NCI-H1105 (cell line): ENCODE data around the gene SMARCC2.
"Not testable (repeated sequence)": the region's sequence is repeated elsewhere in the genome, so short reads cannot be mapped to it uniquely, and the experiment has no call there.

Experiments used
- DNase-seq: peaks from one replicate; lab custom pipeline; 2025; lab: John Stamatoyannopoulos, UW

SMARCC2 gene

GRCh38 chr12:56163533-56164344 is 25.5 kb downstream of the SMARCC2 start:
- no peak for DNase-seq

GRCh38 chr12:56162468-56163290 is 26.6 kb downstream of the SMARCC2 start:
- DNase-seq = no peak

- no peak for DNase-seq
Observed at GRCh38 chr12:56161690-56162351, 27.5 kb downstream of the SMARCC2 start.

- no peak for DNase-seq
Observed at GRCh38 chr12:56160894-56161689, 28.2 kb downstream of the SMARCC2 start.

GRCh38 chr12:56160193-56160763 is 29.0 kb downstream of the SMARCC2 start:
- no peak for DNase-seq

- DNase-seq = no peak
Observed at GRCh38 chr12:56159482-56160192, 29.6 kb downstream of the SMARCC2 start.

GRCh38 chr12:56158926-56159461 is 30.3 kb downstream of the SMARCC2 start:
- peak; percentile 25 for DNase-seq

GRCh38 chr12:56158029-56158925 is 31.0 kb downstream of the SMARCC2 start, which contains the start of gene MYL6:
Gene MYL6 (plus strand): TSS chr12:56158359. CDS start chr12:56158402, 43 bp downstream.
- DNase-seq = peak; percentile 90

- DNase-seq = peak; percentile 64
Observed at GRCh38 chr12:56157201-56158028, 31.9 kb downstream of the SMARCC2 start.

GRCh38 chr12:56156464-56157200 is 32.7 kb downstream of the SMARCC2 start:
- DNase-seq = not testable (repeated sequence)

- DNase-seq = no peak
Observed at GRCh38 chr12:56155256-56155845, 33.9 kb downstream of the SMARCC2 start.

- DNase-seq = no peak
Observed at GRCh38 chr12:56154818-56155217, 34.5 kb downstream of the SMARCC2 start.

- no peak for DNase-seq
Observed at GRCh38 chr12:56154246-56154771, 35.0 kb downstream of the SMARCC2 start.

GRCh38 chr12:56153678-56154065 is 35.6 kb downstream of the SMARCC2 start:
- DNase-seq = no peak

GRCh38 chr12:56152756-56153677 is 36.3 kb downstream of the SMARCC2 start:
- DNase-seq = no peak
